ENCODE measurements around the gene ANKHD1. TPM values are rescaled to one million over a fixed set of nuclear protein-coding genes. Genes with fewer than 3 reads are reported as not detected.

ANKHD1 gene
- total and polyA plus RNA-seq, 2 donors from 2014 or later: 26.4 to 130 TPM

GRCh38 chr5:140402258-140403074 lies 833 bp downstream of the ANKHD1 start:
- H3K27ac ChIP-seq (ENCODE audit: low read depth in 2 of 2, low read length in 2 of 2): peak overlapping the region; percentile 91 to 92
- intact Hi-C loops (cut with DNase I): no loop called here
- H3K9ac ChIP-seq (ENCODE audit: low read length in 3 of 3): peak overlapping the region; percentile 95 to 97 (median 97)
- no peaks in the 10 kb centered on the region for H3K9me3 ChIP-seq (ENCODE audit: control insufficient read depth in 2 of 3, insufficient read depth in 1 of 3, low read length in 3 of 3)
- DNase-seq: peak in 4 of 5 donors; percentile 73 to 87 (median 80)
- H3K36me3 ChIP-seq (ENCODE audit: control insufficient read depth in 2 of 3, insufficient read depth in 3 of 3, low read length in 3 of 3): no peaks in the 10 kb centered on the region
- TF ChIP-seq CTCF (IDR thresholded peaks at IDR 0.05; ENCODE audit: borderline replicate concordance, extremely low read depth, insufficient read depth): no peak
- H3K4me3 ChIP-seq (ENCODE audit: low read length in 3 of 3): peak overlapping the region; percentile 84 to 98 (median 94)
- H3K27me3 ChIP-seq (ENCODE audit: control insufficient read depth, insufficient read depth, low read length): no peaks in the 10 kb centered on the region
- peaks cover 0 to 9% (median 5%) of the 10 kb centered on the region in 3 donors for H3K4me1 ChIP-seq (ENCODE audit: control insufficient read depth in 2 of 3, insufficient read depth in 2 of 3, low read depth in 1 of 3, low read length in 3 of 3)
- no peak for FAIRE-seq

- Histone ChIP-seq H3K27ac (ENCODE audit: low read depth in 2 of 2, low read length in 2 of 2) (no peak overlapping the region), H3K27me3 (ENCODE audit: control insufficient read depth, insufficient read depth, low read length) (no peaks in the 10 kb centered on the region), H3K4me3 (ENCODE audit: low read length in 3 of 3) (peak overlapping the region in 2 of 3 donors; percentile 84 to 94), H3K36me3 (ENCODE audit: control insufficient read depth in 2 of 3, insufficient read depth in 3 of 3, low read length in 3 of 3) (no peaks in the 10 kb centered on the region), H3K9ac (ENCODE audit: low read length in 3 of 3) (peak overlapping the region in 2 of 3 donors; percentile 28 to 54), H3K9me3 (ENCODE audit: control insufficient read depth in 2 of 3, insufficient read depth in 1 of 3, low read length in 3 of 3) (no peaks in the 10 kb centered on the region), H3K4me1 (ENCODE audit: control insufficient read depth in 2 of 3, insufficient read depth in 2 of 3, low read depth in 1 of 3, low read length in 3 of 3) (peaks cover 0 to 9% (median 5%) of the 10 kb centered on the region in 3 donors)
- intact Hi-C loops (cut with DNase I): no loop called here
- DNase-seq: no peak
- TF ChIP-seq CTCF (IDR thresholded peaks at IDR 0.05; ENCODE audit: borderline replicate concordance, extremely low read depth, insufficient read depth): no peak
- no peak for FAIRE-seq
Observed at GRCh38 chr5:140403613-140404012, 2.0 kb downstream of the ANKHD1 start.

GRCh38 chr5:140408750-140409241 lies 7.2 kb downstream of the ANKHD1 start:
- Histone ChIP-seq H3K36me3 (ENCODE audit: control insufficient read depth in 2 of 3, insufficient read depth in 3 of 3, low read length in 3 of 3) (no peaks in the 10 kb centered on the region), H3K9me3 (ENCODE audit: control insufficient read depth in 2 of 3, insufficient read depth in 1 of 3, low read length in 3 of 3) (no peaks in the 10 kb centered on the region), H3K4me3 (ENCODE audit: low read length in 3 of 3) (no peak overlapping the region), H3K27me3 (ENCODE audit: control insufficient read depth, insufficient read depth, low read length) (no peaks in the 10 kb centered on the region), H3K9ac (ENCODE audit: low read length in 3 of 3) (no peak overlapping the region), H3K27ac (ENCODE audit: low read depth in 2 of 2, low read length in 2 of 2) (peak overlapping the region in 1 of 2 donors; percentile 60), H3K4me1 (ENCODE audit: control insufficient read depth in 2 of 3, insufficient read depth in 2 of 3, low read depth in 1 of 3, low read length in 3 of 3) (peaks cover 0 to 16% (median 7%) of the 10 kb centered on the region in 3 donors)
- no peak for TF ChIP-seq CTCF (IDR thresholded peaks at IDR 0.05; ENCODE audit: borderline replicate concordance, extremely low read depth, insufficient read depth)
- DNase-seq: no peak
- no peak for FAIRE-seq
- intact Hi-C loops (cut with DNase I): no loop called here
